Upper lobe of left lung (tissue), 4 donors: Measurements from ENCODE around the gene GP1BB.

Experiments used
- CTCF ChIP-seq, 6 experiments: fragments of 450-650 bp in 4 of 6; fragments of 200-600 bp in 2 of 6; sonication (generic) in 2 of 6; IDR thresholded peaks; one replicate each; pipeline ENCODE4 v1.5.1; 2016 to 2019; ENCODE audit warnings: antibody characterized with exemption in 6 of 6
- POLR2A ChIP-seq, 4 donors: fragments of 450-650 bp; IDR thresholded peaks; one replicate each; pipeline ENCODE4 v1.5.1; 2016 to 2017; ENCODE audit warnings: antibody characterized with exemption in 4 of 4, mild to moderate bottlenecking in 2 of 4

GRCh38 chr22:19731361-19732135, 8.2 kb downstream of the GP1BB start:
- no peak for TF ChIP-seq CTCF (IDR thresholded peaks at IDR 0.05)
- no peak for TF ChIP-seq POLR2A (IDR thresholded peaks at IDR 0.05)
